Measurements from ENCODE around the gene UBE2Z. TPM values are rescaled to one million over a fixed set of nuclear protein-coding genes. Genes with fewer than 3 reads are reported as not detected.

The UBE2Z gene
- total and polyA plus RNA-seq, 12 donors = 15.5 to 47.5 (median 37.6) TPM

DNA sequence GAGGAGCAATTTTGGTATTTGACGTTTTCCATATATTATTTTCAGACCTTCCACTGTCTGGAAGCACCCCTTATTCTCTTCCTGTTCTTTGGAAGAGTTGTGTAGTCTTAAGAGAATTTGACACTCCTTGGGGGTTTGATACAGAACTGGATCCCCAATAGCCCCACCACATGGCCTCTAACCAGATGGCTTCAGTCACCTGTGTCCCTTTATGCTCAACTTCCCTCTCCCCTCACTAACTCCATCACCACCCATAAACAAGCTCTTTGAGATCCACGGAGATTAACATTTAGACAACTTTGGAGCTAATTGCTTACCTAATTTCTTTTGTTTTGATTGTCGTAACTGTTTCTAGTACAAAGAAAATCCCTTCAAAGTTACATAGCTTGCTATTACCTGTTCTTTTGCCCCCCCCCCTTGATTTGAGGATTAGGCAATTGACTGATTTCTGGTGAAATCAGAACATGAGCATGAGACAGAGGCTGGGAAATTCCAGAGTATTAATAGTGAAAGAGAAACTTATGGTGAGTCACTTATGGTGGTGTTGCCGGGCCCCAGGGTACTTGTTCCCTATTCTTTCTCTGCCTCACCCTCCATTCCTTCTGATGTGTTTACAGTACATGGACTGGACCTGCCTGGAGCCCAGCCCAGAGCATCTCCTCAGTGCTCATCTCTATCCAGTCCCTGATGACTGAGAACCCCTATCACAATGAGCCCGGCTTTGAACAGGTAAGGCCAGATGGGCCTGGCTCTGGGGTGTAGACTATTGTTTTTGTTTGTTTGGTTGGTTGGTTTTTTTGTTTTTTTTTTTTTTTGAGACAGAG lies 7.5 kb downstream of the UBE2Z start:
- H3K27me3 ChIP-seq = no peaks in the 10 kb centered on the region
- TF ChIP-seq, protein P1, sequence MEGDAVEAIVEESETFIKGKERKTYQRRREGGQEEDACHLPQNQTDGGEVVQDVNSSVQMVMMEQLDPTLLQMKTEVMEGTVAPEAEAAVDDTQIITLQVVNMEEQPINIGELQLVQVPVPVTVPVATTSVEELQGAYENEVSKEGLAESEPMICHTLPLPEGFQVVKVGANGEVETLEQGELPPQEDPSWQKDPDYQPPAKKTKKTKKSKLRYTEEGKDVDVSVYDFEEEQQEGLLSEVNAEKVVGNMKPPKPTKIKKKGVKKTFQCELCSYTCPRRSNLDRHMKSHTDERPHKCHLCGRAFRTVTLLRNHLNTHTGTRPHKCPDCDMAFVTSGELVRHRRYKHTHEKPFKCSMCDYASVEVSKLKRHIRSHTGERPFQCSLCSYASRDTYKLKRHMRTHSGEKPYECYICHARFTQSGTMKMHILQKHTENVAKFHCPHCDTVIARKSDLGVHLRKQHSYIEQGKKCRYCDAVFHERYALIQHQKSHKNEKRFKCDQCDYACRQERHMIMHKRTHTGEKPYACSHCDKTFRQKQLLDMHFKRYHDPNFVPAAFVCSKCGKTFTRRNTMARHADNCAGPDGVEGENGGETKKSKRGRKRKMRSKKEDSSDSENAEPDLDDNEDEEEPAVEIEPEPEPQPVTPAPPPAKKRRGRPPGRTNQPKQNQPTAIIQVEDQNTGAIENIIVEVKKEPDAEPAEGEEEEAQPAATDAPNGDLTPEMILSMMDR (IDR thresholded peaks at IDR 0.05) = no peak
- peaks cover 0 to 100% (median 43%) of the 10 kb centered on the region in 9 donors for H3K36me3 ChIP-seq
- no peak overlapping the region for H3K4me3 ChIP-seq
- DNase-seq = no peak
- no peaks in the 10 kb centered on the region for H3K9me3 ChIP-seq
- WGBS, 2 donors = 68 to 84% methylated on average over 5 of the region's 5 CpGs
- intact Hi-C loops (cut with DNase I) = no loop called here
- peaks cover 0 to 56% (median 21%) of the 10 kb centered on the region in 9 donors for H3K4me1 ChIP-seq
- H3K27ac ChIP-seq = peak overlapping the region in 1 of 10 donors; percentile 75
- peak in 2 of 8 donors; percentile 44 to 77 for ATAC-seq

DNA sequence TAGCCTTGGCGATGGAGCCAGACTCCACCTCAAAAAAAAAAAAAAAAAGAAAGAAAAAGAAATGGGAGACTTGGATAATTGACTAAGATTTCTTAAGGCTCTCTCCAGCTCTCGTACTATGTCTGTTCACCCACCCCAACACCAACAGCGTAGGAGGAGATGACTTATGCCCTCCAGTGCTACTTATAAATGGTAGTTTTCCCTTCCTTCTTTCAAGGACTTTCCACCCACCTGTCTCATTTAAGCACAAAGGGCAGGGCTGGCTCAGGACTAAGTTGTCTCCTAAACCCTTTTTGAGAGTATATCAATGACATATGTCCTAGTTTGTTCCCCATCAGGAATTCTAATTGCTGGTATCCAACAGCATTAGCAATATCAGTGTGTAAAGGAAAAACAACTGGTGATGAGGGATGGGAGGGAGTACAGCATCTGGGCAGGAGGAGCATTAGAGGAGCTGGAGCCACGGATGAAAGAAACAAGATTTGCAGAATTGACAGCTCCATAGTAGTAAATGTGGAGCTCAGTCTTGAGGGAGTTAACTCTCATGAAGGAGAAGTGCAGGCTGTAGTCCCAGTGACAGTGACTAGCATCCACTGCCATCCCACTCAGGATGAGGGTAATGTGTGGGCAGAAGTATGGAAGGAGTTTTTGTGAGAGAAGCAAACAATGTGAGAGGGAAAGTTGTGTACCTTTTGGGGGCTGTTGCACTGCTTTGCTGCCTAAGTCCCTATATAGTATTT lies 17.2 kb downstream of the UBE2Z start:
- intact Hi-C loops (cut with DNase I) = no loop called here
- Histone ChIP-seq H3K4me1 (peaks cover 0 to 17% (median 0%) of the 10 kb centered on the region in 9 donors), H3K4me3 (no peak overlapping the region), H3K27me3 (no peaks in the 10 kb centered on the region), H3K36me3 (peaks cover 0 to 100% (median 80%) of the 10 kb centered on the region in 9 donors), H3K27ac (no peak overlapping the region), H3K9me3 (no peaks in the 10 kb centered on the region)
- TF ChIP-seq, protein P1 (IDR thresholded peaks at IDR 0.05) = no peak
- 74 to 90% methylated on average over 4 of the region's 4 CpGs for WGBS, 2 donors
- ATAC-seq (no peak), DNase-seq (no peak)

DNA sequence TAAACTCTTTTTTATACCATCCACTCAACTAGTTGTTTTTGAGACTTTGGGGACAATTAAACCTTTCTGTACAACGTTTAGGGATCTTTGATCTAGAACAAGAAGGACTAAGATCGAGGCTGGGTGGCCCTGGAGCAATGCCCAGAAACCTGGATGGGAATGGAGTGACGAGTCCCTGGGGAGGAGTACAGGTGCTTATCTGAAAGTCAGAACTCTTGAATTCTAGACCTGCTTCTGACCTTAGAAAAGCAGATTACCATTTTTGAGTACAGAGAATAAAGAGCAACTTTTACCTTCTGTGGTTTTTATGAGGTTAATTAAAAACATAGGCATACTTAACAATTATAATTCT lies 17.8 kb downstream of the UBE2Z start:
- ATAC-seq = no peak
- Histone ChIP-seq H3K27ac (no peak overlapping the region), H3K36me3 (peaks cover 0 to 100% (median 77%) of the 10 kb centered on the region in 9 donors), H3K27me3 (no peaks in the 10 kb centered on the region), H3K9me3 (no peaks in the 10 kb centered on the region), H3K4me3 (no peak overlapping the region), H3K4me1 (peaks cover 0 to 20% (median 0%) of the 10 kb centered on the region in 9 donors)
- 29 to 41% methylated on average over 3 of the region's 3 CpGs for WGBS, 2 donors
- no peak for DNase-seq
- intact Hi-C loops (cut with DNase I) = no loop called here
- TF ChIP-seq, protein P1 (IDR thresholded peaks at IDR 0.05) = no peak

DNA sequence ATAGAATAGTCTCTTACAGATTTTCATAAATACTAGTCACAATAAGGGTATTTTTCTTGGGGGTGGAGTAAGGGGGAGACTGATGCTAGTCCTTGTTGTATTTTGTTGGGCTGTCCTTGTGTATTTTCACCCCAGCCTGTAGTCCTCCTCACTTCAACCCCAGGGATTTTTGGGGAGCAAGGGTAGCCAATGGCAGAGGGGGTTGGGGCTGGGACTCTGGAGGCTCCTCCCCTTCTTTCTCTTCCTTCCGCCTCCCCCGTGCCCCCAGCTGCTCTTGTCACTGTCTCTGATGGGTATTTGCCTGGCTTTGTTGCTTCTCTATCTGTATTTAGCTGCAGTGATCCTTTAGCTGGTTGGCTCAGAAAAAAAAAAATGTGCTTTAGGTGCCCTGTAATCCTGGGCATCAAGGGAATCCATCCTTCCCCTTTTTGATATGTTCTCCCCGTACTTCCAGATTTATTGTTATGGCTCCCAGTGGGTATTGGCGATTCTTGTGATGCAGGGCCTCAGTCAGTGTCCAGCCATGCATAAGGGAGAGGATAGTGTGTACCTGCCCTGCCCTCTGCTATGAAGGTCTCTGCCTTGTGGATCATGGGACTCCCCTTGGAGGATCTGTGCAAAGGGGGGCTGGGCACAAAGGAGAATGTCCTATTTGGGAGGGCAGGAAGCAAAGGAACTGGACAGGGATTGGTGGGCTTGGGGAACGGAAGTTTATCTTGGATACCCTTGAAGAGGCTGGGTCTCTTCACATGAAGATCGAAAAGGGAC lies 20.0 kb downstream of the UBE2Z start:
- no peaks in the 10 kb centered on the region for H3K9me3 ChIP-seq
- DNase-seq (no peak), ATAC-seq (no peak)
- peaks cover 0 to 100% (median 75%) of the 10 kb centered on the region in 9 donors for H3K36me3 ChIP-seq
- no peaks in the 10 kb centered on the region for H3K27me3 ChIP-seq
- TF ChIP-seq, protein P1 (IDR thresholded peaks at IDR 0.05) = no peak
- H3K4me3 ChIP-seq = no peak overlapping the region
- WGBS, 2 donors = 68 to 80% methylated on average over 6 of the region's 6 CpGs
- intact Hi-C loops (cut with DNase I) = no loop called here
- H3K27ac ChIP-seq = no peak overlapping the region
- peaks cover 0 to 20% (median 0%) of the 10 kb centered on the region in 9 donors for H3K4me1 ChIP-seq

Data from heart right ventricle (tissue), 16 donors.